Endothelial cell of umbilical vein (primary cell): ENCODE data around the gene MXI1. TPM values are rescaled to one million over a fixed set of nuclear protein-coding genes. Genes with fewer than 3 reads are reported as not detected.

ENCODE experiments used
- BruUV-seq: library from RNA; stranded (reverse); fragments of 400-500 nt; replicated peaks from 2 replicates; lab custom pipeline; 2021; lab: Mats Ljungman, UMichigan
- CTCF ChIA-PET: fragments of 300-600, 350-600 bp; sonication (Branson Sonifier 250); formaldehyde crosslinking; loops from one replicate; lab custom pipeline; 2021; ENCODE audit warnings: antibody characterized with exemption, inconsistent platforms; lab: Charles Lee
- POLR2A ChIA-PET: fragments of 300-600, 350-600 bp; sonication (Branson Sonifier 250); formaldehyde crosslinking; loops from one replicate; lab custom pipeline; 2021; ENCODE audit warnings: antibody characterized with exemption, inconsistent platforms; lab: Charles Lee
- DNase-seq: peaks from one replicate; pipeline ENCODE4 v3.0.0-alpha.2; 2011; ENCODE audit warnings: low read depth, low spot score
- FAIRE-seq: peaks from 2 replicates; lab custom pipeline; 2011; peaks lifted over from hg19 to GRCh38; lab: Jason Lieb, UNC
- H2AFZ ChIP-seq: 2 replicates; pipeline ENCODE4 v1.6.0; 2012; ENCODE audit warnings: low read depth, low read length, control low read depth, inconsistent platforms
- H3K27ac ChIP-seq: 2 replicates; pipeline ENCODE4 v1.5.1; 2011; ENCODE audit warnings: low read depth, mild to moderate bottlenecking, control low read depth, low read length, moderate library complexity; ENCODE audit not compliant: insufficient read depth
- H3K27me3 ChIP-seq, 2 experiments: 2 replicates each; pipeline versions ENCODE4 v1.6.0 to v1.6.1; 2011; ENCODE audit warnings: low read length in 2 of 2, mixed read lengths in 1 of 2; ENCODE audit not compliant: control insufficient read depth in 2 of 2, insufficient read depth in 2 of 2
- H3K36me3 ChIP-seq, 2 experiments: 2 replicates in 1 of 2; 3 replicates in 1 of 2; pipeline ENCODE4 v1.5.1; 2011; ENCODE audit warnings: low read length in 2 of 2, mild to moderate bottlenecking in 1 of 2, moderate library complexity in 1 of 2; ENCODE audit not compliant: control insufficient read depth in 2 of 2, insufficient read depth in 2 of 2; ENCODE audit errors: extremely low read depth in 1 of 2
- H3K4me1 ChIP-seq: 3 replicates; pipeline ENCODE4 v1.5.1; 2011; ENCODE audit warnings: mild to moderate bottlenecking, low read length; ENCODE audit not compliant: control insufficient read depth, insufficient read depth; ENCODE audit errors: extremely low read depth
- H3K4me2 ChIP-seq: 2 replicates; pipeline ENCODE4 v1.6.1; 2011; ENCODE audit warnings: low read length, control low read depth, mixed read lengths; ENCODE audit not compliant: insufficient read depth
- H3K4me3 ChIP-seq, 3 experiments: fragments of 200-600 bp in 1 of 3; sonication (generic), shearing (Covaris generic) in 1 of 3; replicated peaks in 1 of 3; 2 replicates each; pipeline ENCODE4 v1.5.1; 2011 to 2016; ENCODE audit warnings: control low read depth in 3 of 3, low read length in 3 of 3, mild to moderate bottlenecking in 2 of 3, inconsistent platforms in 1 of 3, low read depth in 1 of 3, moderate library complexity in 1 of 3; ENCODE audit not compliant: insufficient read depth in 1 of 3
- H3K79me2 ChIP-seq: 2 replicates; pipeline ENCODE4 v1.6.0; 2012; ENCODE audit warnings: low read length, inconsistent platforms; ENCODE audit not compliant: control insufficient read depth, insufficient read depth
- H3K9ac ChIP-seq: replicated peaks from 2 replicates; pipeline ENCODE3; 2011; ENCODE audit warnings: low read length, control low read depth; ENCODE audit not compliant: insufficient read depth; ENCODE audit errors: extremely low read depth
- H3K9me1 ChIP-seq: replicated peaks from 3 replicates; pipeline ENCODE4 v1.6.0; 2011; ENCODE audit warnings: mild to moderate bottlenecking, low read length; ENCODE audit not compliant: control insufficient read depth, insufficient read depth; ENCODE audit errors: extremely low read depth
- H3K9me3 ChIP-seq: replicated peaks from 2 replicates; pipeline ENCODE4 v1.5.1; 2012; ENCODE audit warnings: low read length, inconsistent platforms; ENCODE audit not compliant: control insufficient read depth, insufficient read depth
- H4K20me1 ChIP-seq: replicated peaks from 2 replicates; pipeline ENCODE3; 2011; ENCODE audit warnings: mild to moderate bottlenecking, low read length; ENCODE audit not compliant: control insufficient read depth, insufficient read depth; ENCODE audit errors: extremely low read depth
- EZH2 ChIP-seq: IDR thresholded peaks from 2 replicates; pipeline ENCODE4 v1.6.1; 2012; ENCODE audit warnings: borderline replicate concordance, low read depth, mild to moderate bottlenecking, moderate library complexity, low read length, inconsistent platforms; ENCODE audit not compliant: severe bottlenecking
- FOS ChIP-seq: IDR thresholded peaks from 2 replicates; pipeline ENCODE4 v1.6.1; 2011; ENCODE audit warnings: mild to moderate bottlenecking, low read length, moderate library complexity, borderline replicate concordance; ENCODE audit not compliant: insufficient read depth
- GATA2 ChIP-seq: IDR thresholded peaks from 2 replicates; pipeline ENCODE4 v1.7.0; 2011; ENCODE audit warnings: low read depth, mild to moderate bottlenecking, moderate library complexity, mixed read lengths, low read length; ENCODE audit not compliant: insufficient read length, insufficient read depth
- JUN ChIP-seq: IDR thresholded peaks from 2 replicates; pipeline ENCODE4 v1.6.1; 2011; ENCODE audit warnings: borderline replicate concordance, low read depth; ENCODE audit not compliant: insufficient read length, insufficient read depth
- MYC ChIP-seq: IDR thresholded peaks from one replicate; pipeline ENCODE4 v1.6.1; 2011; ENCODE audit warnings: mild to moderate bottlenecking, low read depth, low read length
- POLR2A ChIP-seq: IDR thresholded peaks from 2 replicates; pipeline ENCODE4 v1.6.1; 2012; ENCODE audit warnings: low read depth, mild to moderate bottlenecking, control low read depth, low read length
- POLR2AphosphoS5 ChIP-seq: IDR thresholded peaks from 2 replicates; pipeline ENCODE4 v1.6.1; 2012; ENCODE audit warnings: low read depth, mild to moderate bottlenecking, control low read depth, low read length, moderate library complexity; ENCODE audit not compliant: insufficient read depth
- dilution Hi-C: fragments of 300-500 bp; cut with MboI; formaldehyde crosslinking; loops from one replicate; pipeline ENCODE4 v1.15.0; 2019; ENCODE audit warnings: low sequenced_read_pairs; ENCODE audit not compliant: extremely low pct_ligation_motif_present
- intact Hi-C: fragments of 100-400 bp; cut with micrococcal nuclease; formaldehyde crosslinking; loops from one replicate; pipeline ENCODE4 v1.10.0; 2022
- polyA plus RNA-seq, 4 experiments: library from polyadenylated mRNA; depleted of rRNA in 3 of 4; stranded (reverse) in 3 of 4; unstranded in 1 of 4; fragments of >200 nt; gene quantifications; 2 replicates each; pipeline versions ENCODE4 v1.2.1 to v1.2.3, GENCODE V29; 2011 to 2012; ENCODE audit warnings: missing spikeins in 1 of 4
- total RNA-seq: library from RNA; stranded (reverse); gene quantifications from 2 replicates; pipeline ENCODE4 v1.2.3, GENCODE V29; 2021
- TF ChIP-seq, protein P1 (sequence below), 2 donors: IDR thresholded peaks; 1 replicate in 1 of 2; 2 replicates in 1 of 2; pipeline ENCODE4 v1.5.1; 2011; ENCODE audit warnings: low read length in 2 of 2, mild to moderate bottlenecking in 2 of 2, moderate library complexity in 2 of 2, control low read depth in 1 of 2, inconsistent platforms in 1 of 2, low read depth in 1 of 2; ENCODE audit not compliant: insufficient read depth in 1 of 2; ENCODE audit errors: extremely low read depth in 1 of 2
- TF ChIP-seq, protein P2 (sequence below): IDR thresholded peaks from 2 replicates; pipeline ENCODE4 v1.6.1; 2011; ENCODE audit not compliant: insufficient read depth, insufficient read length

Gene MXI1
- total and polyA plus RNA-seq, 2 donors (not counting 3 experiments of a cell fraction or from before 2014, with no cell fraction given), result 2.7 to 8.5 TPM

DNA sequence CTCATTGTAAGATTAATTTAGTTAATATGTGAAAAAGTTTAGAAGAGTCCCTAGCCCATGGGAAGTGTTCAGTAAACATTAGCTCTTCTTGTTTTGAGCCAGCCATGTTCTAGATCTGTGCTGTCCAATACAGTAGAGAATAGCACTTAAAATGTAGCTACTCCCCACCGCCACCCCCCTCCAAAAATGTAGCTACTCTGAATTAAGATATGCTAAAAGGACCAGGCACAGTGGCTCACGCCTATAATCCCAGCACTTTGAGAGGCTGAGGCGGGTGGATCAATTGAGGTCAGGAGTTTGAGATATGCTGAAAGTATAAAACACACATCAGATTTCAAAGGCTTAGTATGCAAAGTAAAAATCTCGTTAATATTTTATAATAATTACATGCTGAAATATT, 47.3 kb upstream of the MXI1 start:
- no peaks in the 10 kb centered on the region for H4K20me1 ChIP-seq
- ChIA-PET POLR2A (no interaction called here), CTCF (interaction anchor here (0.8 to 1.3 kb wide), 4 partner anchors 22 to 276 kb away, joined by 3 to 4 read pairs (median 3); no protein-coding TSS in a partner anchor)
- H3K36me3 ChIP-seq, result no peaks in the 10 kb centered on the region
- H3K4me2 ChIP-seq, result no peak overlapping the region
- no TSS peak for BruUV-seq
- no peaks in the 10 kb centered on the region for H3K9me1 ChIP-seq
- H3K27ac ChIP-seq, result no peak overlapping the region
- H3K27me3 ChIP-seq, result peaks cover 4 to 6% of the 10 kb centered on the region in 2 experiments
- no peaks in the 10 kb centered on the region for H3K4me1 ChIP-seq
- no peak overlapping the region for H3K4me3 ChIP-seq
- DNase-seq (no peak), FAIRE-seq (no peak)
- no peak overlapping the region for H2AFZ ChIP-seq
- dilution Hi-C loops (no loop called here), intact Hi-C loops (no loop called here)
- H3K9me3 ChIP-seq, result no peaks in the 10 kb centered on the region
- H3K9ac ChIP-seq, result no peak overlapping the region
- no peaks in the 10 kb centered on the region for H3K79me2 ChIP-seq
- no peak for TF ChIP-seq GATA2
- TF ChIP-seq FOS, result no peak
- no peak for TF ChIP-seq POLR2AphosphoS5
- no peak for TF ChIP-seq JUN
- no peak for TF ChIP-seq MYC
- TF ChIP-seq, protein P1, sequence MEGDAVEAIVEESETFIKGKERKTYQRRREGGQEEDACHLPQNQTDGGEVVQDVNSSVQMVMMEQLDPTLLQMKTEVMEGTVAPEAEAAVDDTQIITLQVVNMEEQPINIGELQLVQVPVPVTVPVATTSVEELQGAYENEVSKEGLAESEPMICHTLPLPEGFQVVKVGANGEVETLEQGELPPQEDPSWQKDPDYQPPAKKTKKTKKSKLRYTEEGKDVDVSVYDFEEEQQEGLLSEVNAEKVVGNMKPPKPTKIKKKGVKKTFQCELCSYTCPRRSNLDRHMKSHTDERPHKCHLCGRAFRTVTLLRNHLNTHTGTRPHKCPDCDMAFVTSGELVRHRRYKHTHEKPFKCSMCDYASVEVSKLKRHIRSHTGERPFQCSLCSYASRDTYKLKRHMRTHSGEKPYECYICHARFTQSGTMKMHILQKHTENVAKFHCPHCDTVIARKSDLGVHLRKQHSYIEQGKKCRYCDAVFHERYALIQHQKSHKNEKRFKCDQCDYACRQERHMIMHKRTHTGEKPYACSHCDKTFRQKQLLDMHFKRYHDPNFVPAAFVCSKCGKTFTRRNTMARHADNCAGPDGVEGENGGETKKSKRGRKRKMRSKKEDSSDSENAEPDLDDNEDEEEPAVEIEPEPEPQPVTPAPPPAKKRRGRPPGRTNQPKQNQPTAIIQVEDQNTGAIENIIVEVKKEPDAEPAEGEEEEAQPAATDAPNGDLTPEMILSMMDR (IDR thresholded peaks at IDR 0.05; ENCODE audit: extremely low read depth in 1 of 2, insufficient read depth in 1 of 2, low read depth in 1 of 2, low read length in 2 of 2), result no peak
- TF ChIP-seq, protein P2, sequence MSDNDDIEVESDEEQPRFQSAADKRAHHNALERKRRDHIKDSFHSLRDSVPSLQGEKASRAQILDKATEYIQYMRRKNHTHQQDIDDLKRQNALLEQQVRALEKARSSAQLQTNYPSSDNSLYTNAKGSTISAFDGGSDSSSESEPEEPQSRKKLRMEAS, result no peak
- TF ChIP-seq POLR2A, result no peak
- TF ChIP-seq EZH2, result no peak
